Endometrium (tissue), 2 donors: ENCODE data around the gene ANKFN1.
A peak's percentile ranks its signal among the peaks of the same experiment; 100 is the strongest.

Experiments
- FAIRE-seq: peaks from 2 replicates; lab custom pipeline; 2012; peaks lifted over from hg19 to GRCh38; lab: Jason Lieb, UNC
- donor health status: control.
- donor health status: control.

The ANKFN1 gene

DNA sequence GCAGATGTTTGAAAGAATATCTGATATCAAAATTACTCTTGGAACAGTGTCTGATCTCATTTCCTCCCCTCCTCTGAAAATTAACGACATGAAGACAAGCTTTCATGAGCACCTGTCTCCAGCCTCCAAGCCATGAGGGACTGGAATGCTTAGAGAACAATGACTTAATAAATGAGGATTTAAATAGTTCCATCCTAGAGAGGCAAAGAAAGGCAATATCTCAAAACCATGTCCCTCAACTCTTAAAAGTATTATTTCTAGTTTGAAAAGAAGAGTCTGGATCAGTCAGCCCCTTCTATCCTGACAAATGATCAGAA, 137.5 kb downstream of the ANKFN1 start:
- FAIRE-seq = no peak

DNA sequence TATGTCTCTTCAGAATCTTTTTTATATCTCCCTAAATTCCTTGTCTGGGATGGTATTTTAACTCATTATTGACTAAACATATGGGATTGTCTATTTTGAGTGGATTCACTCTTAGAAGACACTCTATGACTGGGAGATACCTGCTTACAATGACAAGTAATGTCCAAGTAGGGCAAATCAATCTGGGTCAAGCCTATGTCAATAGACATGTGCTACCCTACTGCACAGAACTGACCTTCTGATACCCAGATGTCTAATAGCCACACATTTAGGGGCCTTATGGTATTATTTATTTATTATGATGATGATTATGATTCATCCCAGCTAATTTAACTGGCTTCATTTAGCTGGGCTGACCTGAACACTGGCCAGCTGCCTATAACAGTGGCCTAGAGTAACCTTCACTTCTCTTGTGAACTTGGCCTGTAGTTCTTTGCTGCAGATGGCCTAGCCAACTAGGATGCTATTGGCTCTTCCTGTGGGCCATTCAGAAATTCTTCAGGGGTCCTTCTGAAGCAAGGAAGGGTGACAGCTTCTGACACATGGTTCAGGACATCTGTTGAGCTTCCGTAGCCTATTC, 138.0 kb downstream of the ANKFN1 start:
- FAIRE-seq = no peak

DNA sequence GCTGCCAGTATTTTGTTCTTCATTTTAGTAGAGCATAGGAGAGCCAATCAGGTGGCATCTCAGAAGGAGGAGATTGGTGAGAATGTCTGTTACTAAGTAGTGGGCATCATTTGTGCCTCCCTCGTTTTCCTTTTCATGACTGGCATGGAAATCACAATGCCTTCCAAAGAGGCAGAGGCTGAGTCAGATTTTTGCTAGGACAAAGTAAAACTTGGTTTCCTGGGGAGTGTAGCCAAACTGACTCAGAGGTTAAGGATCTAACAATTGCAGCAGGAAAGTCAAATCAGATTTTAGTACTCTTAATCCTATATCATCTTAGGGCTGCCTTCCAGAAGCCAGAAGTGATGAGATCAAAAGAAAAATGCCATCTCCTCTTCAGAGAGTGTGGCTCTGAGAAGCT, 138.7 kb downstream of the ANKFN1 start:
- no peak for FAIRE-seq

DNA sequence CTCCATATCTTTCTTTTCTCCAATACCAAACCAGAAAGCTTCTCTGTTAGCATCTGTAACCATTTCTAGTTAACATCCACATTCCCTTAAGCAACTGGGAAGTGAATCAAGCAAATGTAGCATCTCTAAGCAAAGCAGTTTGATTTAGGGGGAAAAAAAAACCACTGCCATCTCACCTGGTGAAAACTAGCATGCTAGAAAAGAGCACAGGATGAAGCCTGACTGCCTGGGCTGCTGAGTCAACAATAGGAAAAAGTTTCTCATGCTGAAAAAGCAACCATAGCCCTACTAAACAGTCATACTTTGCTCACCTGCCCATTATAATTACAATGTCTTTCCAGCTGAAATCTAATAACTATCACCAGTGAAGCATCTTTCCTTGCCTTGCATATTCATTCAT, 139.3 kb downstream of the ANKFN1 start:
- no peak for FAIRE-seq

DNA sequence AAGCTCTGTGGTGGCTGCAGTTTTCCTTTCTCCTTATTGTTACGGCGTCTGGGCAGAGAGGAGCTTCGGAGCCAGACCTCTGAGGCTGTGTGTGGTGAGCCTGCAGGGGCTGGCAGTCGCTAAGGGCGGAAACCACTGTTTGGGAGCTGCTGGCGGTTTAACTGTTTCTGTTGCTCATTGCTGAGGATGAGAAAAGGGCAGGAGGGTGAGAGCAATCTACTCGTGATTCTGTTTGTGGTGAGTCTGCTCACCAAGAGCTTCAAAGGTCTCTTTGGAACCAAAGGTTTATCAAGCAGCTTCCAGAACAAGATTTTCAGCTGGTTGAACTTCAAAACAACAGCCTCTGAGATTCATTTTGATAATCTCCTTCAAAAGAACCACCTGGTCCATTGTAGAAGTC, 143.9 kb downstream of the ANKFN1 start:
- FAIRE-seq = no peak

DNA sequence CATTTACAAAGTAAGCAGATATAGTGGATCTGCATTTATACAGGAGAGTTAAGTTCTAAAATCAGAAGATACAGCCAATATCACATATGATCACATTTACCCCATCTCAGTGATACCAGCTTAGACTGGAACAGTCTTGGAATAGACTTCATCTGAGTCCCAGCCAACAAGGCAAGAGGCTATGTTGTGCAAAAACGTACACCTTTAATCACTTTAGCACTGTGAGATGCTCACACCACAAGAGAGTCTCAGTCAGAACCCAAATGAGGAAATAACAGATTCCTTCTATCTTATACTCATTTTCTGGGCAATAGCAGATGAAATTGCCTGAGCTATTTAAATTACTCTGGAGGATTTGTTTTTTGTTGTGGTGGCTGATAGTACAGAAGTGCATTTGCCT, 145.6 kb downstream of the ANKFN1 start:
- no peak for FAIRE-seq

DNA sequence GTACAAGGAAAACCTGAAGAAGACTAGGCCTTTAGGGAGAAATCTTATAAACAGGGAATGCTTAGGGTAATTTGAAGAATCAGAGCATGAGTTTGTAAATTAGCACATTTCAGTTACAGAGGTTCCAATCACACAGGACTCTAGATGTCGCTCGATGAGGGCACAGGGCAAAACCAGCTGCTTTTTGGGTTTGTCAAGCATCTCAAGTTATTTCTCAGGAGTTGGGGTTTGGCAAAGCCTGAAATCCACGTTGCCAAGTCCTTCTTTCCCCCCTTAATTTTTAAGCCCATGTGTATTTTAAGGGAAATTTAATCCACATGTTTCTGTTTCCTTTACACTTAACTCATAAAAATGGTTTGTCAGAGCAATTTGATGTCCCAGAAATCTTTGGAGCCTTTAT, 146.9 kb downstream of the ANKFN1 start:
- FAIRE-seq = no peak

DNA sequence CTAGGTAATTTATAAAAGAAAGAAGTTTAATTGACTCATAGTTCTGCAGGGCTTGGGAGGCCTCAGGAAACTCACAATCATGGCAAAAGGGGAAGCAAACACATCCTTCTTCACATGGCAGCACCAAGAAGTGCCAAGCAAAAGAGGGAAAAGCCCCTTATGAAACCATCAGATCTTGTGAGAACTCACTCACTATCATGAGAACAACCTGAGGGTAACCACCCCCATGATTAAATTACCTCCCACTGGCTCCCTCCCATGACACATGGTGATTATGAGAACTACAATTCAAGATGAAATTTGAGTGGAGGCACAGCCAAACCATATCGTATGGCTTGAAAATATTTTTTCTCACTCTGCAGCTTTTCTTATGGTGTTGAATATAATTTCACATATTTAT, 151.7 kb downstream of the ANKFN1 start:
- no peak for FAIRE-seq

DNA sequence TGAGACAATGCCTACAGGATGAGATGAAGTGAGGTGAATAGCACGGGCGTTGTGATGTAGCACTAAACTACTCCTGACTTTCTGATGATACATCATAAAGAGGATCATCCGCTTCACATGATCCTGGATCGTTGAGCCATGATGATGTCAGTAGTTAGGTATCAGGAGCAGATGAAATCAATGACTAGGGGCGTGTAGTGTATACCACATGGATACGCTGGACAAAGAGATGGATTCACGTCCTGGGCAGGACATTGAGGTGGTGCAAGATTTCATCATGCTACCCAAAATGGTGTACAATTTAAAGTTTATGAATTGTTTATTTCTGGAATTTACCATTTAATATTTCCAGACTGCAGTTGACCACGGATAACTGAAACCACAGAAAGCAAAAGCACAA, 156.6 kb downstream of the ANKFN1 start:
- no peak for FAIRE-seq

DNA sequence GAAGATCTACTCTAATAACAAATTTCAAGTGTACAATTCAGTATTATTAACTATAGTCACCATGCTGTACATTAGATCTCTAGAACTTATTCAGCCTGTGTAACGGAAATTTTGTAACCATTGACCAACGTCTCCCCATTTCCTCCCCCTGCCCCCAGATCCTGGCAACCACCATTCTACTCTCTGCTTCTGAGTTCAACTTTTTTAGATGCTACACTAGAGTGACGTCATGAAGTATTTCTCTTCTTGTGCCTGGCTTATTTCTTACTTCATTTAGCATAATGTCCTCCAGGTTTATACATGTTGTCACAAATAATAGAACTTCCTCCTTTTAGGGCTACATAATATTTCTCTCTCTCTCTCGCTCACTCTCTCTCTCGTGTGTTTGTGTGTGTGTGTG, 157.5 kb downstream of the ANKFN1 start:
- FAIRE-seq = no peak

DNA sequence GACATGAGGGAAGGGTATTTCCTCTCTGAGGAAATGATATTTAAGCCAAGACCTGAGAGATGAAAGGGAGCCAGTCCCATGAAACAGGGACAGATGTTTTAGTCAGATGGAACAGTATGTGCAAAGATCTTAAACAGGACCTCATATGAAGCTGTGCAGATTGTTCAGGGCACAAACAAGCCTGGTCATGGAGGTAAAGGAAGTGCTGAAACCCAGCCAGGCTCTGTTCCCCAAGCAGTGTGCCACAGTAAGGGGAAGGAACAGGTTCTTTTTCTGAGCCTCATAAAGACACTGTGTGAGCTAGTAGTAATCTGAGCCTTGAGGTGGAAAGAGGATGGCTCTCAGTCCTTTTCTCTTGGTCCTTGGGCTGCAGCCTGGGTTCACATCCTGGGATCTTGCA, 159.9 kb downstream of the ANKFN1 start:
- FAIRE-seq = no peak

DNA sequence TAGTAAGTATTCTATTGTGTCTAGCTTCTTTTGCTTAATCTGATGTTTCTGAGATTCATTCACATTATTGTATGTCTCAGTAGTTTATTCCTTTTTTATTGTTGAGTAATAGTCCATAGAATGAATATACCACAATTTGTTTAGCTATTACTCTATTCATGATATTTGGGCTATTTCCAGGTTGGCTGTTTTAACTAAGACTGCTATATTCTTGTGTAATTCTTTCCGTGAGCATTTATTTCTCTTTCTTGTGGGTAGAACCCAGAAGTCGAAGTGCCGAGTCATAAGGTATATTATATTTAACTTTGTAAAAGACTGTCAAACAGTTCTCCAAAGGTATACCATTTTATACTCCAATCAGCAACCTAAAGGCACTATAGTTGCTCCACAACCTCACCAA, 160.8 kb downstream of the ANKFN1 start:
- FAIRE-seq = no peak

DNA sequence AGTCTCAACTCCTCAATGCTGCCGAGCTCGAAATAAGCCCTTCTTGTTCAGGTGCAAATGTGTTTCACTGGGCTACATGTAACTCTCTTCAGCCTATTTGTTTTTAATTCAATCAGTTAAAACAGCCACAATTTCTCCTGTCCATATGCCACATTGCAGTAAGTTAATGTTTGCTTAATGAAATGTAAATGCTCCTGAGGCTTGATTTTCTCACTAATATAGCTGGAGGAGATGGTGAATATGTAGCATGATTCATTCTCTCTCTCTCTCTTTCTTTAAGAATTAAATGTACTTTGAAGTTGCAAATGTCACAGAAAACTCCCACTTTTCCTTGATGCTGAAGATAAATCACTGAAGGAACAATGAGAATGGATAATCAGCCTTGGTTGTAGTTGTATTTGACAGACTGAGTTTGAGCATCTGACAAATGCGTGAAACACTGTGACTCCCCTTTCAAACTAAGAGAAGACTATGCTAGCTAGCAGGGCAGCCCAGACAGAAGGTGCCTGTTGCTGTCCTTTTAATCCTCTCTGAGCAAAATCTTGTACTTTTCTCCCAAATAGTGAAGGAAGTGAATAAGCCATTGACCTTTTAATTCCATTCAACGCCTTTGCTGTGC, 161.8 kb downstream of the ANKFN1 start:
- no peak for FAIRE-seq

DNA sequence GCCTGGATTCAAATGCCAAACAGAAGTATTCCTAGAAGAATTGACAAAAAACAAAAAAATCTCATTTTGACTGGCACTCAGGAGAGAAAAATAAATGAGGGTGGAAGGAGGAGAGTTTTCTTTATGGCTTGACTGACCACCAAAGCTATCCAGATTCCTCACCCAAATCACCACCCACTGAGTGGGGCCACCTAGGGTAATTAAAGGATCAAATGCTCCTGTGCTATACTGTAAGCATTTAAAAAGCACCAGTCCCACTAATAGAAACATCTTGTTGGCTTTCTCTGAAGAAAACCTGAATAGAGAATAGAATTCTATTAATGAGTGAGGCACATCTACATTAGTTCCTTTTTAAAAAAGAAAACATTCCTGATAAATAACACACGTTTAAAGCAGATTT, 163.3 kb downstream of the ANKFN1 start:
- no peak for FAIRE-seq

DNA sequence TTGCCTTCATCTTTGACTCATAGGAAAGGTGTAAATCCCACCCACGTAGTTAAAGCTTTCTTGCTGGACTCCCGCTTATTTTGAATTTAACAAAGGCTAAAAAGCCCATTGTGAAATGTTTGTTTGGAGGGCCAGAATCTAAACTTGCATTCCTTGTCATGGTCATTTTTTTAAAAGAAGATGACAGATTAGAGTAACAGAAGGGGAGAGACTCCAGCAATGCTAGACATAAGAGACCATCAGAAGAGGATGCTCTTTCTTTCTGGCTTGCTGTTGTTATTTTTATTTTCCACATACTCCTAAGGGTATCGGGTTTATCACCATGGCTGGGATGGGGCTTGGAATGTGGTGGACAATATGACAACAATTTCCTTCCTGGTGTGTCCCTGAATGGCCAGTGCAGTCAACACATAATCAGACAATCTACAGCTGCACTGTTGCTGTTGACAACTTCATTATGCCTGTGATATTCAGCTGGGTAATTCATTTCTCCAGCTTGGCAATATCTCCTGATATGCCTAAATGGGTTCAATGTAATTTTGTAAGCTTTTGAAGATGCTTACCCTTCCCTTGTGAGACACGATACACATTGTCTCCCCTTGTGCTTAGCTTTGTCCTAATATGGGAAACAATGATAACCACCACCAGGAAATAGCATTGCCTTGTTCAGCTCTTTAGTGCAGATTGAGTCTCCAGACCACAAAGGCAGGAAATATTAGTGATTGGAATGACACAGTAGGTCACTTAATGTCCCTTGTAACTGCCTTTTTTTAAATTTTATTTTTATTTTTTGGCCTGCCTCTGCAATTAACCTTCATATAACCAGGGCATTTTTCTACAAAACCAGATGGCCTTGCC, 164.3 kb downstream of the ANKFN1 start:
- FAIRE-seq = no peak

DNA sequence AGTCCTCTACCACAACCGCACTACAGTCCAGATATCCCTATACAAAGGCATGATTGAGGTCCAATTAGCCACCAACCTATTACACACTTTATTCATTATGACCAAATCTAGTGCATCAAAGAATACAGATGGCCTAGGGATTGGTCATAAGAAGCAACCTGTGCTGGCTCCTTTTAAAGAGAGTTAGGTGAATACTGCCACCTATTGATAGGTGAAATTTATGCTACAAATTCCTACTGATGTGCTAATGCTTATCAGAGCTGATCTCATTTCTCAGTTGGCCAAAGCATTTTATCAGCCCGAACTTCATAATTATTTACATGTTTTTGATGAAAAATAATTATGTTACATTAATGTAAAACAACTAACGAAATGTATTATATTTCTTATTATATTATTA, 166.3 kb downstream of the ANKFN1 start:
- peak; percentile 79 for FAIRE-seq

DNA sequence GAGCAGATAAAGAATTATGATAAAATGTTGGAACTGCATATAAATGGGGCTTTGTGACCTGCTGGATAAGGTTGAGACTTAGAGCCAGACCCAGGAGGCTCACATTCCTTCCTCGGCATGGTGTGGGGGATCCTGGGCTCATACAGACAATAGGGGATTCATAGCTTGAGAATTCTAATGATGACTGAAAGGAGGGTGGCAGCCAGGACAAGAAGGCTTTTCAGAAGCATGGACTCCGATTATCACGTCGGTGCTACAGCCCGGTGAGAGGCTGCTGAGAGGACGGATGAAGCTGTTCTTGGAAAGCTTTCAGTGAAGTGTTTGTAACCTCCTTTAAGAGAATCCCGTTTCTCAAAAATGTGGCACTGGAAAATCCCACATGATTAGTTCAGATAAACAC, 167.2 kb downstream of the ANKFN1 start:
- FAIRE-seq = no peak

DNA sequence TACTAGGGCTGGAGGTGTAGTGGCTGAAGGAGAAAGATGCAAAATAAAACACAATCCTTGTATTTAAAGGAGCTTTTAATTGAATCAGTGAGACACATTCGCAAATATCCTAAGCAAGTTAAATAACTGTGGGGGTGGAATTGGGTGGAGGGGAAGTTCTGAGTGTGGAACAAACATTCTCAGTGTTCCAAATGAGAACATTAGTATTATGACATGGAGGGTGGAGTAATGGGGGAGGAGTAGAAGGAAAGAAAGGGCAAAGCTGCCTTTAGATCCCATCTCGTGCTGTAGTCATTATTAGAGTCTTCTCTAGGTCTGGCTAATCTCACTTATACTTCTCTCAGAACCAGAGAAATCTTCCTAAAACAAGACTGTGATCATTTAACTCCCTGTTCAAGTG, 169.7 kb downstream of the ANKFN1 start:
- FAIRE-seq = no peak

DNA sequence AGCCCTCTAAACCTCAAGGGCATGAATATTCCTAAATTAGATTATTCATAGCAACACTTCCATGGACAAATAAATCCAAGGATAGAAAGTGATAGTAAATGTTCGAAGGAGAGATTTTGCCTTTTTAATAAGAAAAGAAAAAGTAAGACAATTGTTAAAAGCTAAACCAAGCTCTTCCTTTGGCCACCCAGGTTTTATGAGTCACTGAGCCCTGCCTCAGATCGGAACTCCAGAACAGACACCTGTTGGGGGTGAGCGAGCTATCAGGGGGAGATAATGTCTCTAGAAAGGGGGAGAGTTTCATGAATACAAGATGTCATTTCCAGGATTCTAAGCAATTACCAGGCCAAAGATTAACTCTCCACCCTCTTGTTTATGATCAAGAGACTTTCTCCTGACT, 171.4 kb downstream of the ANKFN1 start:
- no peak for FAIRE-seq

DNA sequence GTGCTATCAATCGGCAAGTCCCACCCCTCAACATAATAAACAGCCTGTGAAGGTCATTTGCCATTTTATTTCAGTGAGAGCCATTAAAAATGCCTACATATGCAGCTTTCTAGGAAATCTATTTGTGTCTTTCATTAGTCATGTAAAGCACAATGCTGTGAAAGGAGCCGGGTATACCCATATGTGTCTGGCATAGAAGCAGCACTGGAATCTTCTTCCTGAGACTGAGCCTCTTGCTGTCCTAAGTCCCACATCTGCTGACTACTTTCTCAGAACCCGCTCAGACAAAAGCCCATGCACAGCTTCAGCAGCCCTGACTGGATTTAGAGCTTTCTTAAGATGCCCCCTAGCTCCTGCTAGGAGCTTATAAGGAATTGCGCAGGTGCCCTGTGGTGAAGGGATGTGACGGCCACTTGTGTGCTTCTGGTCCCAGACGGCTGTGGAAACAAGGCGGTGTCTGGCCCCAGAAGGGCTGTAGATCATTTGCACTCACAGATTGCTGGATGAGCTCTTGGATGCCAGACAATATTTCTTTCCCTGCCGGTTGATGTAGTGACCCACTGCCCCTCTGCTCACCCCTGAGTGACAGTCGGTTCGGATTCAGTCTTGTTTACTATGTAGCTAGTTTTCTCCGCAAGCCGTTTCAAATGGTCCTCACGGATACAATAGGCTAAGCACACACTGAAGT, 172.2 kb downstream of the ANKFN1 start:
- FAIRE-seq = no peak

DNA sequence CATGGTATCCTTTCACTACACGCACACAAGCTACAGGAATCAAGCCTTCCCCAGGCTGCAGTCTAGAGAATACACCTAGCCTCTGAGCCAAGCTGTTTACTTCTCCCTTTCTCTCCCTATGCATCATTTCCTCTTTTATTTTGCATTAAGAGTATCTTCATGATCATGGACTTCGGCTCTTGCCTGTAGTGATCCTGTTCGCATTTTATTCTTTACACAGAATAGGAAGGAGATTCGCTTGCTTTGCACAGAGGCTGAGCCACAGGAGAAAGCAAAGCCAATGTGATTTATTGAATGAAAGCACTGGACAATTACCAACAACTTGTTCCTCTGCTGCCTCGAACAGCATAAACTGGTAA, 172.7 kb downstream of the ANKFN1 start:
- FAIRE-seq = no peak

DNA sequence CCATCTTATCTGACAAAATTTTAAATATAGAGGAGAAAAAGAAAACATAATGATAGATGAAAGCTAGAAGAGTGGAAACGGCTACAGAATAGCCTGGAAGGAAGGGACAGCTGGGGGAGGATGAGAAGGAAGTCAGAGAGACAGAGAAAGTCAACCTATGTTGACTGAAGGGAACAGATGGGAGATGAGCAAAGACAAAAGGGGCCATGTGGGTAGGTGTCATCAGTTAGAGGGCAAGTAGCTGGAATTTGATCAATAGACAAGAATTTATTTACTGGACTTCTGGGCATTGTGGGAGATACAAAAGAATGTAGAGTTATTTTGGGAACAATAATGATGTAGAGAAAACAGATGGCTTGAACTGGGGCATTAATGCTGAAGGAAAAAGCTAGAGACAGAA, 194.4 kb downstream of the ANKFN1 start:
- FAIRE-seq = no peak

DNA sequence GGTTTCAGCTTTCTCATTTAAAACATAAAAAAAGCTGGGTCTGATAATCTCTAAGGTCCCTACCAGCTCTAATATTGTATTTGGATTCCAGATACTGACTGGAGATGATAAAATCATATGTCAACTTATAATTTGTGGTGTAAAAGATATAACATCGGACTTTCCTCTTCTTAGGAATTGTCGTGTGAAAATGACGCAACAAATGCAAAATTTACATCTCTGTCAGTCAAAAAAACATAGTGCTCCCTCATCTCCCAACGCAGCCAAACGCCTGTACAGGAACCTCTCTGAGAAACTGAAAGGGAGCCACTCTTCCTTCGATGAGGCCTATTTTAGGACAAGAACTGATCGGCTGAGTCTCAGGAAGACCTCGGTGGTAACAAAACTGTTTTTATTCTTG, 197.3 kb downstream of the ANKFN1 start:
- FAIRE-seq = no peak
